ENCODE results near the gene FAAP20. TPM values are rescaled to one million over a fixed set of nuclear protein-coding genes. Genes with fewer than 3 reads are reported as not detected.

Gene FAAP20
- polyA plus RNA-seq, 2 of the 4 experiments (the other 2 are of a cell fraction) = 5.1 to 26.0 TPM

- no peak for TF ChIP-seq SMC3 (IDR thresholded peaks at IDR 0.05)
- TF ChIP-seq KDM5A (IDR thresholded peaks at IDR 0.05) = no peak
- TF ChIP-seq EHMT2 (IDR thresholded peaks at IDR 0.05; ENCODE audit: low read depth) = no peak
- no peak for TF ChIP-seq FOSL2 (IDR thresholded peaks at IDR 0.05)
- TF ChIP-seq FOSL2 (CRISPR knock-in tag; IDR thresholded peaks at IDR 0.05) = no peak
- TF ChIP-seq TFCP2L1 (CRISPR knock-in tag; IDR thresholded peaks at IDR 0.05) = no peak
- no peak for TF ChIP-seq ZC3H11A (IDR thresholded peaks at IDR 0.05)
- TF ChIP-seq HOXA7 (CRISPR knock-in tag; IDR thresholded peaks at IDR 0.05) = no peak
- no peak for TF ChIP-seq BHLHE40 (IDR thresholded peaks at IDR 0.05; ENCODE audit: low read depth, low read length)
- no peak for TF ChIP-seq NFE2L2 (conservative IDR thresholded peaks at IDR 0.05; ENCODE audit: low read length)
- TF ChIP-seq SREBF2 (IDR thresholded peaks at IDR 0.05) = no peak
- no peak for TF ChIP-seq E2F6 (IDR thresholded peaks at IDR 0.05; ENCODE audit: borderline replicate concordance, low read depth)
- no peak for TF ChIP-seq CBX8 (IDR thresholded peaks at IDR 0.05)
- no peak for TF ChIP-seq HOXB5 (CRISPR knock-in tag; IDR thresholded peaks at IDR 0.05)
- no peak for TF ChIP-seq POLR2AphosphoS2 (conservative IDR thresholded peaks at IDR 0.05; ENCODE audit: low read length)
- TF ChIP-seq JUN (IDR thresholded peaks at IDR 0.05) = no peak
- TF ChIP-seq ESRRA (IDR thresholded peaks at IDR 0.05; ENCODE audit: borderline replicate concordance, low read length) = no peak
- no peak for TF ChIP-seq HOXB13 (CRISPR knock-in tag; IDR thresholded peaks at IDR 0.05; ENCODE audit: low read depth)
- no peak for TF ChIP-seq FOSB (CRISPR knock-in tag; IDR thresholded peaks at IDR 0.05)
- TF ChIP-seq ZSCAN20 (CRISPR knock-in tag; IDR thresholded peaks at IDR 0.05) = no peak
- ChIA-PET POLR2A (interaction anchor here (1.0 kb wide), 1 partner anchor 17 kb away, joined by 3 read pairs; the partner anchor contains the start of gene SKI), CTCF (interaction anchor here (1.3 to 4.9 kb wide), 3 partner anchors 11 to 172 kb away, joined by 6 to 30 read pairs (median 11); partner anchors contain the start of gene FAAP20)
- H3K4me3 ChIP-seq = no peak overlapping the region
- no peaks in the 10 kb centered on the region for H3K9me3 ChIP-seq
- no peak for ATAC-seq
- FAIRE-seq = no peak
- no peak for DNase-seq (ENCODE audit: low read depth in 1 of 2, low spot score in 1 of 2)
- no peak overlapping the region; the same call in 2 of the 3 replicates for H3K4me2 ChIP-seq
- 80% methylated on average over 13 of the region's 19 CpGs for WGBS (ENCODE audit: missing lambda C conversion rate)
- H3K4me1 ChIP-seq = peaks cover 76% of the 10 kb centered on the region
- peak overlapping the region; percentile 89 to 97; a peak in 5 of 6 replicates for H3K27ac ChIP-seq
Observed at GRCh38 chr1:2210084-2210653, 15.6 kb upstream of the FAAP20 start.

GRCh38 chr1:2209400-2210083 lies 15.0 kb upstream of the FAAP20 start:
- no peak for ATAC-seq
- Histone ChIP-seq H3K9me3 (no peaks in the 10 kb centered on the region), H3K4me1 (peaks cover 77% of the 10 kb centered on the region), H3K4me2 (peak overlapping the region; percentile 86; the same call in 2 of the 3 replicates), H3K27ac (peak overlapping the region; percentile 89 to 97), H3K4me3 (no peak overlapping the region)
- CTCF ChIA-PET = interaction anchor here (0.8 to 4.9 kb wide), 5 partner anchors 12 to 334 kb away, joined by 3 to 30 read pairs (median 6); partner anchors contain the start of gene FAAP20
- no peak for DNase-seq (ENCODE audit: low read depth in 1 of 2, low spot score in 1 of 2)
- POLR2A ChIA-PET = interaction anchor here (1.0 kb wide), 1 partner anchor 18 kb away, joined by 3 read pairs; the partner anchor contains the start of gene SKI
- 90% methylated on average over 10 of the region's 18 CpGs for WGBS (ENCODE audit: missing lambda C conversion rate)
- no peak for FAIRE-seq
- no peak for TF ChIP-seq NR3C1 (IDR thresholded peaks at IDR 0.05)
- TF ChIP-seq RFX5 (IDR thresholded peaks at IDR 0.05) = no peak
- TF ChIP-seq, protein P1, sequence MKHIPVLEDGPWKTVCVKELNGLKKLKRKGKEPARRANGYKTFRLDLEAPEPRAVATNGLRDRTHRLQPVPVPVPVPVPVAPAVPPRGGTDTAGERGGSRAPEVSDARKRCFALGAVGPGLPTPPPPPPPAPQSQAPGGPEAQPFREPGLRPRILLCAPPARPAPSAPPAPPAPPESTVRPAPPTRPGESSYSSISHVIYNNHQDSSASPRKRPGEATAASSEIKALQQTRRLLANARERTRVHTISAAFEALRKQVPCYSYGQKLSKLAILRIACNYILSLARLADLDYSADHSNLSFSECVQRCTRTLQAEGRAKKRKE (CRISPR knock-in tag; IDR thresholded peaks at IDR 0.05; ENCODE audit: low read depth) = no peak
